ENCODE measurements around the gene SLITRK3.

GRCh38 chr3:165195640-165196576 is at the start of gene SLITRK3:
- TF ChIP-seq CTCF (conservative IDR thresholded peaks at IDR 0.05; ENCODE audit: low read length): no peak
- no peak for TF ChIP-seq EZH2phosphoT487 (IDR thresholded peaks at IDR 0.05; ENCODE audit: borderline replicate concordance)
